GM18870 (cell line): ENCODE results near the gene DNAJC4.

ENCODE experiments used
- ATAC-seq: cut with Tn5 transposase; IDR thresholded peaks from one replicate; pipeline ENCODE4 v1.9.1; 2021; ENCODE audit warnings: moderate library complexity; ENCODE audit not compliant: unreplicated experiment

DNAJC4 gene

DNA sequence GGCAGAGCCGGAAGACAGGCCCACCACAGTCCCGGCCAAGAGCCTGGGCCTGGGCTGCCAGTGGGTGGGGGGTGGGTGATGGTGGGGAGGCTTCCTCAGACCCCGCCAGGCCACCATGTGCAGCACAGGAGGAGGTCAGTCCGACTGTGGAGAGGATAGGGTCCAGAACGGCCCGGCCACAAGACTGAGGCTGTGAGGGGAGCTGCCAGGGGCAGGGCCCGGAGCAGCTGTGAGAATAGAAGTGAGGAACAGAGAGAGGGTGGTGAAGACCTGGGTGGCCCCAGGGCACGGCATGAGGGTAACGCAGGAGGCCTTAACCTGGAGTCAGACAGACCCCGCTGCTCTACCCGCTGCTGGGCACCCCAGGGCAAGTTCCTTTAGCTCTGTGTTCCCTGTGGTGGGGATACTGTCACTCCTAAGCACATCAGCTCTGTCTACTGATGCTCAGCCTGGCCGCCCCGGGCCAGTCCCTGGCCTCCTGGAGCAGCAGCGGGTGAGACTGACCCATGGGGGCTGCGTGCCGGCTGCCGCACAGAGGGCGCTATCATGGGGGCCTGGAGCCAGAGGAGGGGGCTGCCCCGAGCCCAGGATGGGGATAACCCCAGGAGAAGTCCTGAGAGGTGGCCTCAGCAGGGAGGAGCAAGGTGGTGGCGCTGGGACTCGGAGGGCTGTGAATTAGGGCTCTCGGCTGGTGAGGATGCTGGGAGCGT is 22.1 kb upstream of the DNAJC4 start:
- ATAC-seq, result no peak

DNA sequence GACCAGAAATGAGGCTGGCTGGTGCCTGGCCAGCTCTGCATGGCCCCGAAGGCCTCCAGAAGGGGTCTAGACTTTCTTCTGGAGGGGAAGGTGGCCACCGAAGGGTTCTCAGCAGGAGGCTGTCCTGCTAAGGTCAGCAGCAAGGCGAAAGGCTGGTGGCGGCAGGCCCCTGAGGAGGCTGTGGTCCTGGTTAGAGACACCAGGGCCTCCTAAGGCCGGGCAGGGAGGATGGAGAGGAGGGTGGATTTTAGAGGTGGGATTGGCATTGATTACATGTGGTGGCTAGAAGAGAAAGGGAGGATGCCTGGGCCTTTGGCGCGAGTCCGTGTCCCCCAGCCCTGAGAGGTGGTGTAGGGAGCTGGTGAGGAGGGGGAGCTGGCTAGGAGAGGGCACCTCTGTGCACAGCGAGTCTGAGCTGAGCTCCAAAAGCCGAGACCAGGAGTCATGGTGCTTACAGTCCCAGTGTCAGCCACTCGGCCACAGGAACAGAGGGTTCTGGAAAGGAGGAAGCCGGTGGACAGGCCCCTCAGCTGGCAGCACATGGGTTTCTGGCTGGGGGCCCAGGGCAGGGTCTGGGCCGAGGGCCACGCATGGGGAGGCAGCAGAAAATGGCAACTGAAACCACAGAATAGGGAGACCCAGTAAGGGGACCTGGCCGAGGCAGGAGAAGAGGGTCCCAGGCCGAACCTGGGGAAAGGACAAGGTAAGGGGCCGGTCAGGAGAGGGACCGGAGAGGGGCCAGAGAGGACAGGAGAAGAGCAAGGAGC is 21.4 kb upstream of the DNAJC4 start:
- ATAC-seq, result no peak

DNA sequence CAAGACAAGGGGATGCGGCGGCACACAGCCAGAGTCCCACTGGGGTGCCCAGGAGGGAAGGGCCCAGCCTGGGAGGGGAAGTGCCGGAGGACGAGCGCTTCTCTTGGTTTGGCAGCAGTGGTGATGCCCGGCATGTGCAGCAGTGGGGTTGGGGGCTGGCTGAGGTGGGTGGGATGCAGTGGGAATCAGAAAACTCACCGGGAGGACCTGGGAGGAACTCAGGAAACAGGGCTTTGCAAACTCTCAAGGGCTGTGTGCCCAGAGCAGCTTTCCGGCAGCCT is 20.8 kb upstream of the DNAJC4 start:
- ATAC-seq, result no peak

DNA sequence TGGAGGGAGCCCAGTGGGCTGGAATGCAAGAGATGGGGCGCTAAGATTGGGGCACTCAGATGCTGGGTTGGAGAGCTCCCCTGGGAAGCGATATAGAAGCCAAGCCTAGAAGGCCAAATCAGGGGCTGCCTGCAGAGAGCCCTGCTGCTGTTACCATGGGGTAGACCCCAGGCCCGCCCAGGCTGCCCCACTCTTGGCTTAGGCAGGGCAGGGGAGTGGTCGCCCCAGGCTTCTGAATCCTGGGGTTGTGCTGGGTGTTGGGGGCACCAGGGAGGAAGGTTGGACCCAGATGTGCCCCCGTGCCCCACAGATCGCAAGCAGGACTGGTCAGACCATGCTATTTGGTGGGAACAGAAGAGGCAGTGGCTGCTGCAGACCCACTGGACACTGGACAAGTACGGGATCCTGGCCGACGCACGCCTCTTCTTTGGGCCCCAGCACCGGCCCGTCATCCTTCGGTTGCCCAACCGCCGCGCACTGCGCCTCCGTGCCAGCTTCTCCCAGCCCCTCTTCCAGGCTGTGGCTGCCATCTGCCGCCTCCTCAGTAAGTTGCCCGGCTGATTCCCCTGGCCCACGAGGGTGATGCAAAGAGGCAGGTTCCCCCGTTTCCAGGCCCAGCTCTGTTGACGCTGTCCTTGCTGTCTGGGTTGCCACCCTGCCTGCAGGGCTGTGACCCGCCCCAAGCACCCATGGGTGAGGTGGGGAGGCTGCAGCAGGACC is 19.9 kb upstream of the DNAJC4 start:
- no peak for ATAC-seq

DNA sequence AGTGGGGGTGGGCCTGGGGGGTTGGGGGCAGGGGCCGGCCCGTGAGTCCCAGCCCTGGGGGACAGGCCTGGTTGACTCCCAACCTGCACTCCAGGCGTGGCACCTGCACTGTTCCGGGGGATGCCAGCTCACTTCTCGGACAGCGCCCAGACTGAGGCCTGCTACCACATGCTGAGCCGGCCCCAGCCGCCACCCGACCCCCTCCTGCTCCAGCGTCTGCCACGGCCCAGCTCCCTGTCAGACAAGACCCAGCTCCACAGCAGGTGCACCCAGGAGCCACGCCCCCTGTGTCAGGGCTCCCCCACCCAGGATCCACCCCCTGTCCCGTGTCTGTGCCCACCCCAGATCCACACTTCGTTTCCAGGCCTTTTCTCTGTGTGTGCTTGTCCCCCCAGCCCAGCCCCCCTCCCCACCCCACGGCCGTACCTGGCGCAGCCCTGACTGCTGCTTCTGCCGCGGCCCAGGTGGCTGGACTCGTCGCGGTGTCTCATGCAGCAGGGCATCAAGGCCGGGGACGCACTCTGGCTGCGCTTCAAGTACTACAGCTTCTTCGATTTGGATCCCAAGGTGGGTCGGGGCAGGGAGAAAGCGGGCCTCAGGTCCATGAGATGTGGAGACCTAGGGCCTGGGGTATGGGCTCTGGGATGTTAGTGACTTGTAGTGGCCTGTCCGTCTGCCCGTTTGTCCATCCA is 19.0 kb upstream of the DNAJC4 start:
- no peak for ATAC-seq

DNA sequence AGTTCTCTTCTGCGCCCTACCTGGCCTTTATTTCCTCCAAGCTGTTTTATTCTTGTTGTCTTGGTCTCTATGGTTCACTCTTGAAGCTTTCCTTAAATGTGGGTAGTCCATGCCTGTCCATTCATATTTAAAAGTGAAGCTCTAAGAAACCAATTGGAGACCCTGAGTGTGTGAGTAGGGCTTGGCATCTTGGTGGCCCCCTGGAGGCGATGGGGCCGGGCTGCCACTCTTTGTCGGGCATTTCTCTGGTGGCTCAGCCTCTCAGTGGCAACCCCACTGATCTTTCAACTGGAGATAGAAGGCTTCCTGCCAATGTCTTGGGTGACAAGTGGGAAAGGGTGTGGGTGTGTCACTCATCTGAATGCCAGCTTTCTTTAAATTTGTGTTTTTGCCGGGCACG is 13.5 kb upstream of the DNAJC4 start:
- no peak for ATAC-seq

DNA sequence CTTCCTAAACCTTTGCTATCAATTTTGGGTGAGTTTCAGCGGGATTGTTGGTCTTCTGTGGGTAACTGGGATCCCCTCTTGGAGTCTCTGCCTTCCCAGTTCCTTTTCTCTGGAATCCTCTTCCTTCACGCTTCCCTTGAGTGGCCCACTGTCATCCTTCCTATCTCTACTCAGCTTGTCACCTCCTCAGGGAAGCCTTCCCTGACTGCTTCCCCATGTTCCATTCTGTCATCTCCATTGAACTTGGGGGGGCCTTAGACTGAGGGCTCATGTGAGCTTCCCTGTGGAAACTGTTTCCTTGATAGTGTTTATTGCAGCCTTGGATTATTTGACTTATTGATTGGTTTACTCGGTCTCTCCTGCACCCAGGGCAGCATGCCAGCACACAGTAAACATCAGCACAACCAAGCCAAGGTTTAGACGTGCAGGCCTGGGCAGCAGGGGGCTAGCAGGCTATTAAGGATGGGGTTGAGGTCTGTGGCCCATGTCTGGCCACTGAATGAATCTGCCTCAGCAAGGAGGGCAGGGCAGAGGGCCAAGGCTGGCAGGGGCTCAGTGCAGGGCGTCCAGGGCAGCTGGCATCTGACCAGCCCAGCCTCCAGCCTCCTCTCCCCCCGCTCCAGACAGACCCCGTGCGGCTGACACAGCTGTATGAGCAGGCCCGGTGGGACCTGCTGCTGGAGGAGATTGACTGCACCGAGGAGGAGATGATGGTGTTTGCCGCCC is 11.6 kb upstream of the DNAJC4 start:
- no peak for ATAC-seq

DNA sequence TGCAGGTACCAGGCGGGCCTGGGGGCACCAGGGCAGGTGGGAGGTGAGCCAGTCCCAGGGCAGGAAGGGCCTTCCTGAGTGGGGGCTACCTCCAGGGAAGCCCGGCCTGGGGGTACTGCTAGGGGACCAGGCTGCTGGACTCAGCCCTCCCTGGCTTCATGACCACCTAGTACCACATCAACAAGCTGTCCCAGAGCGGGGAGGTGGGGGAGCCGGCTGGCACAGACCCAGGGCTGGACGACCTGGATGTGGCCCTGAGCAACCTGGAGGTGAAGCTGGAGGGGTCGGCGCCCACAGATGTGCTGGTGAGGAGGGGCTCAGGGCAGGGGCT is 11.0 kb upstream of the DNAJC4 start:
- no peak for ATAC-seq

DNA sequence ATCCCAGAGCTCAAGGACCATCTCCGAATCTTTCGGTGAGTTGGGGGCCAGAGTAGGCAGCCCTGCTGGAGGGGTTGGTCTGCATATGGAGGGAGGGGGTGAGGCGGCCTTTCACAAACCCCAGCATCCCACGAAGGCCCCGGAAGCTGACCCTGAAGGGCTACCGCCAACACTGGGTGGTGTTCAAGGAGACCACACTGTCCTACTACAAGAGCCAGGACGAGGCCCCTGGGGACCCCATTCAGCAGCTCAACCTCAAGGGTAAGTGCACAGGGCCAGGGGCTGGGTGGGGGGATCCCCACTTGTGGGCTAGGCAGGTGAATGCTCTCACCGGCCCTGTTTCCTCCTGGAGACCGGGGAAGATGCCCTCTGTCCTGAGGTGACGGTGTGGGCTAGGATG is 10.6 kb upstream of the DNAJC4 start:
- ATAC-seq, result no peak

DNA sequence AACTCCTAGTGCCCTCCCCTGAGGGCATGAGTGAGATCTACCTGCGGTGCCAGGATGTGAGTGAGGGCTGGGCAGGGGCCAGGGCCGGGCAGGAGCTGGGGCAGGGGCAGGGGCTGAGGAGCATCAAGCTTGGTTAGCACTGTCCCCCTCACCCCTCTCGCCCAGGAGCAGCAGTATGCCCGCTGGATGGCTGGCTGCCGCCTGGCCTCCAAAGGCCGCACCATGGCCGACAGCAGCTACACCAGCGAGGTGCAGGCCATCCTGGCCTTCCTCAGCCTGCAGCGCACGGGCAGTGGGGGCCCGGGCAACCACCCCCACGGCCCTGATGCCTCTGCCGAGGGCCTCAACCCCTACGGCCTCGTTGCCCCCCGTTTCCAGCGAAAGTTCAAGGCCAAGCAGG is 10.1 kb upstream of the DNAJC4 start:
- ATAC-seq, result no peak

DNA sequence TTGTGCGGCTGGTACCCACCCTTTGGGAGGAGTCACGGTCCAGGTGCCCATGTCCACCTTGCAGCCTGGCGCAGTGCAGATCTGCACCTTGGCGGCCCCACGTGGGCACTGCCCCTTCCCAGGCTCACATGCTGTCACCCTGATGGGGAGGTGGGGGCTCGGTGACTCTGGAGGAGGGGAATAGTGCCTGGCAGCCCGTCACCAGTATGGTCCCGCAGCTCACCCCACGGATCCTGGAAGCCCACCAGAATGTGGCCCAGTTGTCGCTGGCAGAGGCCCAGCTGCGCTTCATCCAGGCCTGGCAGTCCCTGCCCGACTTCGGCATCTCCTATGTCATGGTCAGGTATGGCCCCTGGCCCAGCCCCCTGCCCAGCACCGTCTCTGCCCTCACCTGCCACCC is 9.6 kb upstream of the DNAJC4 start:
- ATAC-seq, result no peak

DNA sequence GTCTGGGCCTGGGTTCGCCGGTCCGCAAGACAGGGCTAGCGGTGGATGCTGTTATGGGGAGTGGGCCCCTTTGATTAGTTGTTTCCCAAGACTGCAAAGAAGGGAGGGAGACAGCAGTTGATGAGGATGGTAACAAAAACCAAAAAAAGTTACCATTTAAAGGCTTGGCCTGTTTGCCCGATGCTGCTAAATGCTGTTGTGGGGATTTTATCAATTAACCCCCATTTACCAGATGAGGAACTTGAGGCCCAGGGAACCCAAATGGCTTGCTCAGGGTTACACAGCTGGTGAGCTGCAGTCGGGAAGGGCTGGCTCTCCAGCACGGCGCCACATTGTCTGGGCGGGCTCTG is 7.7 kb upstream of the DNAJC4 start:
- ATAC-seq, result no peak

DNA sequence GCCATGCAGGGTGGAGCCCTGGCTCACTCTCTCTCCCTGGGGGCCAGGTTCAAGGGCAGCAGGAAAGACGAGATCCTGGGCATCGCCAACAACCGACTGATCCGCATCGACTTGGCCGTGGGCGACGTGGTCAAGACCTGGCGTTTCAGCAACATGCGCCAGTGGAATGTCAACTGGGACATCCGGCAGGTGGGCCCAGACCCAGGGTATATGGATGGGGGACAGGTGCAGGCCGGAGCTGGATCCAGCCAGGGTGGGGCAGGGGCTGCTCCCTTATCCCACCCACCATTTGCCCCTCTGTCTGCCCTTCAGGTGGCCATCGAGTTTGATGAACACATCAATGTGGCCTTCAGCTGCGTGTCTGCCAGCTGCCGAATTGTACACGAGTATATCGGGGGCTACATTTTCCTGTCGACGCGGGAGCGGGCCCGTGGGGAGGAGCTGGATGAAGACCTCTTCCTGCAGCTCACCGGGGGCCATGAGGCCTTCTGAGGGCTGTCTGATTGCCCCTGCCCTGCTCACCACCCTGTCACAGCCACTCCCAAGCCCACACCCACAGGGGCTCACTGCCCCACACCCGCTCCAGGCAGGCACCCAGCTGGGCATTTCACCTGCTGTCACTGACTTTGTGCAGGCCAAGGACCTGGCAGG is 7.2 kb upstream of the DNAJC4 start:
- ATAC-seq, result no peak

DNA sequence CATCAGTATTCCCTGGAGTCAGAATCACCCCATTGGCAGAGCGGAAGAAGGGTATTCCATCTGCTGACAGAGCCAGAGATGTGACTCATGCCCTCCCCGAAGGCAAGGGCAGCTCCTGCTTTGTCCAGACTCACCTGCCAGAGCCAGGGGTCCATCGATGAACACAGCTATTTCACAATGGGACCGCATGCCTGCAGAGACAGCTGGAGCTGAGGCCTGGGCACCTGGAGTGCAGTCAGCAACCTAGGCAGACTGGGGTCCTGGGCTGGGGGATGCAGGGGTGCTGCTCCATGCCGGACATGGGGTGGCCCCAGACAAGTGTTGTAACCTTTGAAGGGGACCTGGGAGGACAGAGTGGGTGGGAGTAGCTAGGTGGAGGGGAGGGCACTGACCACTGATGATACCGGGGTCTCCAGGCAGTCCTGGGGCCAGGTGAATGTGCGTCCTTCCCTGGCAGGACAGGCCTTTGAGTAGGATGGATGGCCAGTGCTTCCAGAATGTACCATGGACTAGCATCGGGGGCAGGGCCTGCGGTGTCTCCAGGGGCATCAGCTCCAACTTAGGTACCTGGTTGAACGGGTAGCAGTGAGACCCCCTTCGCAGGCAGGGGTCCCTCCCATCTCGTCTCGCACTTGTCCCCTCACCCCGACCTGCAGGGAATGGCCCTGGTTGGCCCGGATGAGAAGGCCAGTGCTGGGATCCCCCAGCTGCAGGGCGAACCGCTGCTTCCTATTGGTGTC is 6.0 kb upstream of the DNAJC4 start:
- ATAC-seq, result no peak

DNA sequence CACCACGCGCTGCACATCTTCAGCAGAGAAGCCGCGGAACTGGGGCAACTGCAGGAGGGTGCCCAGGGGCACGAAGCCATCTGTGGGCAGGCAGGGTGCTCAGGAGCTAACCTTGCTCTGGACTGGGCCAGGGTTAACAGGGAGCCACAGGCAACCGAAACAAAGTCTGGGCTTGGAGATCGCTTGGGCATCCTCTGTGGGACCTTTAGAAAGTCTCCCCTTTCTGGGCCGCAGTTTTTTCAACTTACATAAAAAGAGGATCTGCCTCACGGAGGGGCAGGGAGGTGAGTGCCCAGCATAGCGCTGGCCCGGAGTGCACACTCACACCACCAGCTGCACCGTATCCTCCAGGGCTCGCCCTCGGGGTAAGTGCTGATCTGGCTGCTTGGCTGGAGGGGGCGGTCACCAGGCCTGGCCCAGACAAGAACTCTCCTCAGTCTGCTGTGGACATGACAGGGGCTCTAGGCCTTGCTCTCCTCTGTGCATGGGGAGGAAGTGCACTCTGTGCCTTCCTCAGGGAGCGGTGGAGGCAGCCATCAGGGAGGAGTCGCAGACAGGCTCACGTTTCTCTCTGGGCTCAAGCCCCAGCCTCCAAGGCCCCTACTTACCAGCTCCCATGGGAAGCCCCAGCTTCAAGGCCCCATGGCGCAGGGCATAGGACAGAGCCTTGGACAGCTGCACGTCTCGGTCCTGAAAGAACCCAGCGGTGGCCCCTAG is 5.3 kb upstream of the DNAJC4 start:
- ATAC-seq, result no peak

DNA sequence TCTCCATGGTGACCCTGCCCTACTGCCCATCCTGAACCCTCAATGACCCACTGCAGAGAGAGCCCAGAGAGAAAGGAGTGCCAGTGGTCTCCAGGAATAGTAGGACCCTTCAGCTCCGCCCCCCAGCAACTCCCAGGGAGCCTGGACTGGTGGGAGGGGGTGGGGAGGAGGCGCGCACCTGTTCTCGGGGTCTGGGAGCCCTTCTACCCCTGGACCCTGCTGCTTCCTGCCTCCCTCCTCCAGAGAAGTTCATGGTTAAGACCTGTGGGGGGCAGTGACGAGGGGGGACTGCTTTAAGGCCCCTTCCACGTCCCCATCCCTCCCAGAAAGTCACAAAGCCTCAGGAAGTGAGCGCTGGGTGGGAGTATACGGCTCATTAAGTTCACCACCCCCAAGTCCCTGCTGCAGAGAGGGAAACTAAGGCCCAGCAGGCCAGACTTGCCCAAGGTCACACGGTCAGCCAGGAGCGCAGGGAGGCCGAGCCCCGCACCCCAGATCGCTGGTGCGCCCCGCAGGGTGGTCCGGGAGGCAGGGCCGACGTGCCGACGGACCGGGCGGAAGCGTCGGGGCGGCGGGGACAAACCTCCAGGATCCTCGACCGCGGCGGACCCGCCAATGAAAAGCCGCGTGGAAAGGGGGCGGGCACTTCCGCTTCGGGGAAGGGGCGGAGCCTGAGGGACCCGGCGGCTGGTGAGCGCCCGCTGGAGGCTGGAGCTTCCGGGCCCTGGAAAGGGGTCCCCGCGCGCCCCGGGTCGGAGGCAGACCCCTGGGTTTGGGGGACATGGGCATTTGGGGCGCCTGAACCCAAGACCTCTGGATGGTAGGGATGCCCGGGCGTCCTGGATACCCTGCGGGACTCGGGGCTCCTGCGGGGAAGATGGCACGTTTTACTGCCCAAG is 4.5 kb upstream of the DNAJC4 start, which contains the start of the genes NUDT22 and TRPT1:
Gene NUDT22, plus strand, starts transcription at position 667 of the 899 bp plus-strand sequence. CDS start 379 bp downstream, outside the sequence.
Gene TRPT1, minus strand, starts transcription at position 579 of the 899 bp plus-strand sequence. Its CDS starts 326 bp downstream, at position 253.
- no peak for ATAC-seq

DNA sequence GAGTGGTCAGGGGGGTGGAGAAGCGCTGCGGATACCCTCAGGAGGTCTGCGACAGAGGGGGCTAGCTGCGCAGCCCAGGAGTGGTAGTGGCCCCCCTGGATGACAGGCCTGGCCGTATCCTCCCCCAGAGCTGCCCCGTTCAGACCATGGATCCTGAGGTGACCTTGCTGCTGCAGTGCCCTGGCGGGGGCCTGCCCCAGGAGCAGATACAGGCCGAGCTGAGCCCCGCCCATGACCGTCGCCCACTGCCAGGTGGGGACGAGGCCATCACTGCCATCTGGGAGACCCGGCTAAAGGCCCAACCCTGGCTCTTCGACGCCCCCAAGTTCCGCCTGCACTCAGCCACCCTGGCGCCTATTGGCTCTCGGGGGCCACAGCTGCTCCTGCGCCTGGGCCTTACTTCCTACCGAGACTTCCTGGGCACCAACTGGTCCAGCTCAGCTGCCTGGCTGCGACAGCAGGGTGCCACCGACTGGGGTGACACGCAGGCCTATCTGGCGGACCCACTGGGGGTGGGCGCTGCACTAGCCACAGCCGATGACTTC is 3.8 kb upstream of the DNAJC4 start:
- no peak for ATAC-seq
